Measurements from ENCODE around the gene CNGA3. TPM values are rescaled to one million over a fixed set of nuclear protein-coding genes. Genes with fewer than 3 reads are reported as not detected.

CNGA3 gene
- total RNA-seq, 3 donors from 2014 or later: under 0.01 to 0.15 TPM; not detected in 1

DNA sequence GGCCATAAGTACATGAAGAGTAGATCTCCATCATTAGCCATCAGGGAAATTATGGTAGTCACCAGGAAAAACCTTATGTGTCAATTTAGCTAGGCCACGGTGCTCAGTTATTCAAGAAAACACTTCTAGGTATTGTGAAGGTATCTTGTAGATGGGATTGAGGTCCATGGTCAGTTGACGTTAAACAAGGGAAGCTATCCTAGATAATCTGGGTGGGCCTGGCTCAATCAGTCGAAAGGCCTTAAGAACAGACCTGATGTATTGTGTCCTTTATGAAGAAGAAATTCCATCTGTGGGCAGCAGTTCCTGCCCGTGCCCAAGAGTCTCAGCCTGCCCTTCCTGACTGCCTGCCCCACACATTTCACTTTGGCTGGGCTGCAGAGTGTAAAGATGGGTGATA lies 16.7 kb upstream of the CNGA3 start:
- intact Hi-C loops (cut with DNase I; ENCODE audit: low total_unique reads): no loop called here
- Histone ChIP-seq H3K4me1 (no peaks in the 10 kb centered on the region), H3K27me3 (no peaks in the 10 kb centered on the region), H3K9me3 (peaks cover 0 to 10% of the 10 kb centered on the region in 2 donors), H3K36me3 (no peaks in the 10 kb centered on the region), H3K27ac (no peak overlapping the region), H3K4me3 (no peak overlapping the region)
- no peak for DNase-seq (ENCODE audit: low spot score in 2 of 2)
- no peak for TF ChIP-seq POLR2A (IDR thresholded peaks at IDR 0.05)

DNA sequence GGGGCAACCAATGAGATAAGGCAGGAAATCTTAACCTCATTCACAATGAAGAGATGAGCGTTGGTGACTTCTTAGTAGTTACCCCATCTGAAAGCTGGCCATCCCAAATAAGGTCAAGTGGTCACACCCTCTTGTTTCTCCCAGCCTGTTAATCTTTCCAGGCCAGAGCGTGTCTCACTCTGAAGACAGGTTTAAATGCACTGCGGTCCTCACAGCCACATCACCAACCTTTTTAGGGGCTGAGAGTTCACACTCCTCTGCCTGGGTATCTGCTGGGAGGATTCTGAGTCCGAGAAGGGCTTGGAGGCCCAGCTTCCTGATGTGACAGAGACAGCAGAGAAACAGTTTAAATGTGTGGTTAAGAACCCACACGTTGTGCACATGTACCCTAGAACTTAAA lies 13.3 kb upstream of the CNGA3 start:
- intact Hi-C loops (cut with DNase I; ENCODE audit: low total_unique reads): no loop called here
- Histone ChIP-seq H3K27me3 (no peaks in the 10 kb centered on the region), H3K4me1 (no peaks in the 10 kb centered on the region), H3K27ac (no peak overlapping the region), H3K4me3 (no peak overlapping the region), H3K36me3 (no peaks in the 10 kb centered on the region), H3K9me3 (peaks cover 0 to 6% of the 10 kb centered on the region in 2 donors)
- no peak for TF ChIP-seq POLR2A (IDR thresholded peaks at IDR 0.05)
- no peak for TF ChIP-seq CTCF (IDR thresholded peaks at IDR 0.05)
- no peak for TF ChIP-seq POLR2AphosphoS5 (IDR thresholded peaks at IDR 0.05)
- no peak for DNase-seq (ENCODE audit: low spot score in 2 of 2)

GRCh38 chr2:98333922-98334321 lies 12.3 kb upstream of the CNGA3 start:
- no peaks in the 10 kb centered on the region for H3K36me3 ChIP-seq
- H3K27me3 ChIP-seq: no peaks in the 10 kb centered on the region
- no peak overlapping the region for H3K4me3 ChIP-seq
- no peak for DNase-seq (ENCODE audit: low spot score in 2 of 2)
- H3K4me1 ChIP-seq: no peaks in the 10 kb centered on the region
- intact Hi-C loops (cut with DNase I; ENCODE audit: low total_unique reads): no loop called here
- no peak overlapping the region for H3K27ac ChIP-seq
- TF ChIP-seq POLR2AphosphoS5 (IDR thresholded peaks at IDR 0.05) (no peak), CTCF (IDR thresholded peaks at IDR 0.05) (no peak), POLR2A (IDR thresholded peaks at IDR 0.05) (no peak)
- peaks cover 0 to 11% of the 10 kb centered on the region in 2 donors for H3K9me3 ChIP-seq

- peaks cover 0 to 12% of the 10 kb centered on the region in 2 donors for H3K9me3 ChIP-seq
- no peak overlapping the region for H3K4me3 ChIP-seq
- no peaks in the 10 kb centered on the region for H3K36me3 ChIP-seq
- no peaks in the 10 kb centered on the region for H3K4me1 ChIP-seq
- TF ChIP-seq CTCF (IDR thresholded peaks at IDR 0.05) (no peak), POLR2AphosphoS5 (IDR thresholded peaks at IDR 0.05) (no peak), POLR2A (IDR thresholded peaks at IDR 0.05) (no peak)
- intact Hi-C loops (cut with DNase I; ENCODE audit: low total_unique reads): no loop called here
- no peak overlapping the region for H3K27ac ChIP-seq
- no peaks in the 10 kb centered on the region for H3K27me3 ChIP-seq
- DNase-seq (ENCODE audit: low spot score in 2 of 2): no peak
Measured at GRCh38 chr2:98334439-98335078, 11.7 kb upstream of the CNGA3 start.

- Histone ChIP-seq H3K4me3 (no peak overlapping the region), H3K27ac (no peak overlapping the region), H3K9me3 (peaks cover 0 to 12% of the 10 kb centered on the region in 2 donors), H3K4me1 (no peaks in the 10 kb centered on the region), H3K27me3 (no peaks in the 10 kb centered on the region), H3K36me3 (no peaks in the 10 kb centered on the region)
- no peak for DNase-seq (ENCODE audit: low spot score in 2 of 2)
- TF ChIP-seq POLR2A (IDR thresholded peaks at IDR 0.05) (no peak), POLR2AphosphoS5 (IDR thresholded peaks at IDR 0.05) (no peak), CTCF (IDR thresholded peaks at IDR 0.05) (no peak)
- intact Hi-C loops (cut with DNase I; ENCODE audit: low total_unique reads): no loop called here
Measured at GRCh38 chr2:98335271-98335670, 11.0 kb upstream of the CNGA3 start.

All from breast epithelium (tissue), 4 donors.